H1 (cell line): ENCODE data around the gene TAMALIN. TPM values are rescaled to one million over a fixed set of nuclear protein-coding genes. Genes with fewer than 3 reads are reported as not detected.

Source experiments
- CTCF ChIA-PET: fragments of 300-600 bp; sonication (Branson Sonifier 250); formaldehyde crosslinking; loops from one replicate; lab custom pipeline; 2021; ENCODE audit not compliant: partially characterized antibody; lab: Charles Lee
- POLR2A ChIA-PET: fragments of 300-600 bp; sonication (Branson Sonifier 250); formaldehyde crosslinking; loops from one replicate; lab custom pipeline; 2021; ENCODE audit warnings: inconsistent platforms; ENCODE audit not compliant: partially characterized antibody; lab: Charles Lee
- DNase-seq, 2 experiments: peaks; one replicate each; pipeline versions ENCODE4 v3.0.0 to v3.0.0-alpha.2; 2010 to 2022; ENCODE audit warnings: low spot score in 2 of 2, low read depth in 1 of 2, mixed read lengths in 1 of 2
- FAIRE-seq: peaks from 2 replicates; lab custom pipeline; 2011; peaks lifted over from hg19 to GRCh38; lab: Jason Lieb, UNC
- H2AFZ ChIP-seq: 2 replicates; pipeline ENCODE4 v1.8.1; 2012; ENCODE audit warnings: low read length, inconsistent platforms
- H2AK5ac ChIP-seq: 2 replicates; pipeline ENCODE4 v1.6.1; 2013; ENCODE audit warnings: low read depth, low read length
- H2BK120ac ChIP-seq: replicated peaks from 2 replicates; pipeline ENCODE3; 2013; ENCODE audit warnings: low read depth, low read length, inconsistent platforms
- H2BK12ac ChIP-seq: 2 replicates; pipeline ENCODE4 v1.6.1; 2013; ENCODE audit warnings: low read depth, low read length
- H2BK15ac ChIP-seq: 2 replicates; pipeline ENCODE4 v1.6.1; 2013; ENCODE audit warnings: low read length
- H2BK20ac ChIP-seq: 2 replicates; pipeline ENCODE4 v1.6.1; 2013; ENCODE audit warnings: low read length
- H2BK5ac ChIP-seq: 2 replicates; pipeline ENCODE4 v1.6.1; 2013; ENCODE audit warnings: low read depth, low read length
- H3K14ac ChIP-seq: 2 replicates; pipeline ENCODE4 v1.6.1; 2013; ENCODE audit warnings: inconsistent platforms; ENCODE audit not compliant: insufficient read length
- H3K18ac ChIP-seq: 2 replicates; pipeline ENCODE4 v1.6.1; 2013; ENCODE audit warnings: low read length; ENCODE audit errors: extremely low read depth
- H3K23ac ChIP-seq: 2 replicates; pipeline ENCODE4 v1.6.1; 2013; ENCODE audit warnings: inconsistent platforms; ENCODE audit not compliant: insufficient read length
- H3K23me2 ChIP-seq: 2 replicates; pipeline ENCODE4 v1.6.1; 2013; ENCODE audit warnings: low read depth, low read length
- H3K27ac ChIP-seq: 2 replicates; pipeline ENCODE4 v1.6.1; 2011; ENCODE audit warnings: low read depth, low read length, inconsistent platforms
- H3K27me3 ChIP-seq, 4 experiments: replicated peaks in 1 of 4; 1 replicate in 1 of 4; 2 replicates in 3 of 4; pipeline versions ENCODE4 v1.6.1 to v1.8.1; 2011 to 2013; ENCODE audit warnings: low read length in 3 of 4, mild to moderate bottlenecking in 3 of 4, inconsistent platforms in 2 of 4, mixed read lengths in 2 of 4, moderate library complexity in 1 of 4; ENCODE audit not compliant: control insufficient read depth in 3 of 4, insufficient read depth in 3 of 4; ENCODE audit errors: extremely low read depth in 1 of 4
- H3K36me3 ChIP-seq, 4 experiments: 2 replicates each; pipeline versions ENCODE4 v1.6.1 to v1.8.1; 2011 to 2013; ENCODE audit warnings: mild to moderate bottlenecking in 4 of 4, low read length in 3 of 4, moderate library complexity in 2 of 4, control low read depth in 1 of 4, inconsistent platforms in 1 of 4; ENCODE audit not compliant: insufficient read depth in 4 of 4, control insufficient read depth in 2 of 4
- H3K4ac ChIP-seq: replicated peaks from 2 replicates; pipeline ENCODE3; 2013; ENCODE audit warnings: low read length, low read depth, mixed read lengths, inconsistent platforms; ENCODE audit not compliant: insufficient read length
- H3K4me1 ChIP-seq, 4 experiments: replicated peaks in 1 of 4; 1 replicate in 1 of 4; 2 replicates in 3 of 4; pipeline versions ENCODE4 v1.6.1 to v1.8.1; 2011 to 2013; ENCODE audit warnings: low read length in 3 of 4, inconsistent platforms in 2 of 4, mixed read lengths in 1 of 4; ENCODE audit not compliant: insufficient read depth in 4 of 4, control insufficient read depth in 3 of 4
- H3K4me2 ChIP-seq, 2 experiments: 2 replicates each; pipeline versions ENCODE4 v1.6.1 to v1.8.1; 2011 to 2013; ENCODE audit warnings: low read depth in 2 of 2, low read length in 2 of 2, control low read depth in 1 of 2, inconsistent platforms in 1 of 2, mild to moderate bottlenecking in 1 of 2; ENCODE audit not compliant: insufficient read depth in 1 of 2
- H3K4me3 ChIP-seq, 4 experiments: fragments of 200-600, 300-600 bp in 1 of 4; sonication (generic), shearing (Covaris generic), sonication (Bioruptor Twin) in 1 of 4; 2 replicates each; pipeline versions ENCODE4 v1.5.1 to v1.8.1; 2011 to 2016; ENCODE audit warnings: low read length in 4 of 4, low read depth in 3 of 4, control low read depth in 2 of 4, inconsistent platforms in 2 of 4, mild to moderate bottlenecking in 2 of 4, mixed read lengths in 1 of 4, moderate library complexity in 1 of 4; ENCODE audit not compliant: insufficient read depth in 2 of 4; ENCODE audit errors: extremely low read depth in 1 of 4
- H3K56ac ChIP-seq: replicated peaks from 2 replicates; pipeline ENCODE3; 2013; ENCODE audit warnings: low read depth, mild to moderate bottlenecking, mixed read lengths, low read length, inconsistent platforms; ENCODE audit not compliant: insufficient read length
- H3K79me1 ChIP-seq: 2 replicates; pipeline ENCODE4 v1.6.1; 2013; ENCODE audit warnings: low read depth, low read length, control low read depth
- H3K79me2 ChIP-seq, 2 experiments: 2 replicates each; pipeline versions ENCODE4 v1.6.1 to v1.8.1; 2012 to 2013; ENCODE audit warnings: low read length in 2 of 2, mild to moderate bottlenecking in 2 of 2, inconsistent platforms in 1 of 2; ENCODE audit not compliant: insufficient read depth in 2 of 2, control insufficient read depth in 1 of 2
- H3K9ac ChIP-seq, 4 experiments: replicated peaks in 1 of 4; 1 replicate in 1 of 4; 2 replicates in 3 of 4; pipeline versions ENCODE4 v1.6.1 to v1.8.1; 2011 to 2013; ENCODE audit warnings: low read depth in 3 of 4, low read length in 3 of 4, control low read depth in 2 of 4, mild to moderate bottlenecking in 2 of 4, moderate library complexity in 2 of 4, inconsistent platforms in 1 of 4; ENCODE audit errors: extremely low read depth in 1 of 4
- H3K9me3 ChIP-seq, 2 experiments: 2 replicates each; pipeline versions ENCODE4 v1.6.1 to v1.8.1; 2012 to 2013; ENCODE audit warnings: mild to moderate bottlenecking in 2 of 2, moderate library complexity in 2 of 2, control low read depth in 1 of 2, inconsistent platforms in 1 of 2, low read depth in 1 of 2, low read length in 1 of 2, mixed read lengths in 1 of 2; ENCODE audit not compliant: insufficient read depth in 2 of 2
- H4K20me1 ChIP-seq, 2 experiments: replicated peaks in 1 of 2; 2 replicates each; pipeline versions ENCODE3 to v1.8.1; 2011 to 2013; ENCODE audit warnings: inconsistent platforms in 2 of 2, low read length in 2 of 2, mild to moderate bottlenecking in 1 of 2; ENCODE audit not compliant: insufficient read depth in 2 of 2, control insufficient read depth in 1 of 2
- H4K5ac ChIP-seq: 2 replicates; pipeline ENCODE4 v1.6.1; 2013; ENCODE audit warnings: low read length, low read depth, mixed read lengths, inconsistent platforms; ENCODE audit not compliant: insufficient read length
- H4K8ac ChIP-seq: 2 replicates; pipeline ENCODE4 v1.8.0; 2013; ENCODE audit warnings: mild to moderate bottlenecking, moderate library complexity, low read length, inconsistent platforms; ENCODE audit not compliant: insufficient read depth; ENCODE audit errors: extremely low read depth
- H4K91ac ChIP-seq: replicated peaks from 2 replicates; pipeline ENCODE3; 2013; ENCODE audit warnings: low read length, mixed read lengths, inconsistent platforms; ENCODE audit not compliant: insufficient read length
- ATF2 ChIP-seq: IDR thresholded peaks from 2 replicates; pipeline ENCODE4 v1.6.1; 2012; ENCODE audit warnings: low read length, inconsistent platforms
- BRCA1 ChIP-seq: IDR thresholded peaks from 2 replicates; pipeline ENCODE4 v1.6.1; 2012; ENCODE audit warnings: low read depth, low read length, improper control_type of control experiment
- CBX8 ChIP-seq: fragments of 300-800, 300-1000 bp; sonication (generic); IDR thresholded peaks from 2 replicates; pipeline ENCODE4 v1.7.1; 2016; ENCODE audit warnings: low read depth, low read length, borderline replicate concordance
- GTF2F1 ChIP-seq: IDR thresholded peaks from 2 replicates; pipeline ENCODE4 v1.6.1; 2012; ENCODE audit warnings: low read depth, low read length, improper control_type of control experiment, borderline replicate concordance
- HDAC6 ChIP-seq: IDR thresholded peaks from one replicate; pipeline ENCODE4 v1.7.1; 2012; ENCODE audit warnings: low read depth, mild to moderate bottlenecking, inconsistent platforms, low read length, moderate library complexity
- PHF8 ChIP-seq: fragments of 200-600 bp; sonication (generic); conservative IDR thresholded peaks from 2 replicates; pipeline ENCODE4 v1.7.1; 2012; ENCODE audit warnings: low read depth, mild to moderate bottlenecking, inconsistent platforms, low read length, moderate library complexity
- RBBP5 ChIP-seq: IDR thresholded peaks from 2 replicates; pipeline ENCODE4 v1.7.1; 2012; ENCODE audit warnings: low read depth, mild to moderate bottlenecking, inconsistent platforms, low read length, moderate library complexity, borderline replicate concordance
- SIX5 ChIP-seq: IDR thresholded peaks from 2 replicates; pipeline ENCODE4 v1.6.1; 2011; ENCODE audit warnings: mild to moderate bottlenecking, low read depth, low read length
- SP2 ChIP-seq: IDR thresholded peaks from 2 replicates; pipeline ENCODE4 v1.6.1; 2012; ENCODE audit warnings: mild to moderate bottlenecking, low read length, inconsistent platforms
- SP4 ChIP-seq: IDR thresholded peaks from 2 replicates; pipeline ENCODE4 v1.6.1; 2012; ENCODE audit warnings: low read length, inconsistent platforms
- TEAD4 ChIP-seq: IDR thresholded peaks from 2 replicates; pipeline ENCODE4 v1.6.1; 2012; ENCODE audit warnings: low read depth, low read length, inconsistent platforms, mixed read lengths
- WGBS, 2 experiments: shearing (Covaris generic) in 1 of 2; methylation state at CpG; one replicate each; pipeline versions ENCODE4 v1.1.6 to v1.1.7; 2013 to 2015; ENCODE audit warnings: low lambda C conversion rate in 2 of 2, mixed read lengths in 2 of 2, inconsistent platforms in 1 of 2, low coverage in 1 of 2, missing lambda C conversion rate in 1 of 2; ENCODE audit not compliant: insufficient replicate concordance in 2 of 2, insufficient coverage in 1 of 2, insufficient read length in 1 of 2; ENCODE audit errors: extremely low coverage in 1 of 2, missing lambda C conversion rate in 1 of 2; 5-methylcytosine and 5-hydroxymethylcytosine counted together
- polyA plus RNA-seq, 7 experiments: library from polyadenylated mRNA; depleted of rRNA in 3 of 7; stranded (reverse) in 5 of 7; unstranded in 2 of 7; fragments of >200 nt in 5 of 7; fragments of 200-250 nt in 2 of 7; gene quantifications; 1 replicate in 5 of 7; 2 replicates in 1 of 7; 4 replicates in 1 of 7; pipeline versions ENCODE4 v1.2.1 to v1.2.3, GENCODE V29; 2011 to 2013; ENCODE audit warnings: missing spikeins in 2 of 7, mixed read lengths in 2 of 7
- total RNA-seq: library from RNA; stranded (reverse); fragmentation: NEBNext Ultra II Directional; extraction: Animal tissue kit (Norgen Biotek cat#: 25700); gene quantifications from 2 replicates; pipeline ENCODE4 v1.2.1, GENCODE V29; 2021
- TF ChIP-seq, protein P1 (sequence below): IDR thresholded peaks from 2 replicates; pipeline ENCODE4 v1.6.1; 2012; ENCODE audit warnings: inconsistent platforms

TAMALIN gene
- total and polyA plus RNA-seq, 2 of the 8 experiments (the other 6 are each of a cell fraction or from before 2014, with no cell fraction given): 2.6 to 4.9 TPM

DNA sequence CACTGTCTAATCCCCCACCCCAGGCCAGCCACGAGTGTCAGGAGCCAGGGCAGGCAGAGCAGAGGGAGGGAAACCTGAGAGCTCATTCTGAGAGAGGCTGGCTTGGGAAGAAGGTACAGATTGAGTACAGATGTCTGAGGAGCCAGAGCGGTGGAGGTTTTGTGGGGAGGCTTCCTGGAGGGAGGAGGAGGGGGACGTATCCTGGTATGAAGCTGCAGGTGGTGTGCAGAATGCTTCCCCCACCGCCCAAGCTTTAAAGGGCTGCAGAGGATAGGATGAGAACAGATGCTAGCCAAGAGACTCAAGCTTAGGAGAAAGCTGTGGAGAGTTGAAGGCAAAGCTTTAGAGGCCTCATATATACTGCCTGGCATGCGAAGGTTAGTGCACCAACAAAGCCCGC, 3.2 kb upstream of the TAMALIN start:
- Histone ChIP-seq H3K79me1 (no peaks in the 10 kb centered on the region), H2AFZ (no peak overlapping the region), H3K79me2 (no peaks in the 10 kb centered on the region), H3K56ac (no peak overlapping the region), H3K4me3 (no peak overlapping the region), H3K4me2 (no peak overlapping the region), H3K23me2 (peaks cover 10% of the 10 kb centered on the region; the same call in 1 of the 2 replicates), H4K8ac (no peak overlapping the region), H3K9ac (no peak overlapping the region), H3K27ac (no peak overlapping the region), H3K18ac (no peak overlapping the region), H3K36me3 (no peaks in the 10 kb centered on the region; a peak in 1 of 8 replicates), H2BK120ac (no peak overlapping the region), H2AK5ac (no peak overlapping the region), H3K27me3 (peaks cover 19 to 41% (median 38%) of the 10 kb centered on the region in 4 experiments), H2BK15ac (no peak overlapping the region), H2BK12ac (no peak overlapping the region), H4K91ac (no peak overlapping the region), H3K4ac (no peak overlapping the region), H2BK20ac (no peak overlapping the region), H3K14ac (no peak overlapping the region), H4K5ac (no peak overlapping the region), H2BK5ac (no peak overlapping the region), H3K23ac (no peak overlapping the region), H4K20me1 (no peaks in the 10 kb centered on the region), H3K9me3 (no peaks in the 10 kb centered on the region), H3K4me1 (peaks cover 0 to 13% (median 6%) of the 10 kb centered on the region in 4 experiments; a peak in 6 of 7 replicates)
- ChIA-PET CTCF (interaction anchor here (0.6 to 38.2 kb wide), 28 partner anchors 9 to 1753 kb away, joined by 3 to 1249 read pairs (median 8); partner anchors contain the start of genes ATG101, NR4A1 and SMIM41), POLR2A (interaction anchor here (0.8 to 6.5 kb wide), 10 partner anchors 9 to 76 kb away, joined by 3 to 62 read pairs (median 4); partner anchors contain the start of genes NR4A1 and SMIM41)
- whole genome bisulfite sequencing, 2 experiments: 85% methylated on average over 4 of the region's 6 CpGs; no CpG with 5 or more reads in 1 of the 2 experiments
- DNase-seq (no peak), FAIRE-seq (no peak)
- TF ChIP-seq SIX5: no peak
- no peak for TF ChIP-seq SP4
- TF ChIP-seq BRCA1: no peak
- TF ChIP-seq GTF2F1: no peak
- TF ChIP-seq RBBP5: no peak
- no peak for TF ChIP-seq TEAD4
- TF ChIP-seq CBX8: no peak
- TF ChIP-seq SP2: no peak
- TF ChIP-seq, protein P1, sequence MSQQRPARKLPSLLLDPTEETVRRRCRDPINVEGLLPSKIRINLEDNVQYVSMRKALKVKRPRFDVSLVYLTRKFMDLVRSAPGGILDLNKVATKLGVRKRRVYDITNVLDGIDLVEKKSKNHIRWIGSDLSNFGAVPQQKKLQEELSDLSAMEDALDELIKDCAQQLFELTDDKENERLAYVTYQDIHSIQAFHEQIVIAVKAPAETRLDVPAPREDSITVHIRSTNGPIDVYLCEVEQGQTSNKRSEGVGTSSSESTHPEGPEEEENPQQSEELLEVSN: no peak
- TF ChIP-seq PHF8: no peak
- TF ChIP-seq HDAC6: no peak
- TF ChIP-seq ATF2: no peak
